SK-N-MC (cell line): ENCODE results near the gene SLC35A3.

Source experiments
- DNase-seq: peaks from one replicate; pipeline ENCODE4 v3.0.0-alpha.2; 2011; ENCODE audit warnings: low read depth, low spot score
- H3K27ac ChIP-seq: fragments of 200-600 bp; sonication (generic); 2 replicates; pipeline ENCODE4 v1.5.1; 2016; ENCODE audit warnings: mixed run types
- H3K36me3 ChIP-seq: fragments of 200-600 bp; sonication (generic); 2 replicates; pipeline ENCODE4 v1.6.1; 2017; ENCODE audit warnings: antibody characterized with exemption, low read length, mixed read lengths; ENCODE audit not compliant: insufficient read depth
- H3K4me3 ChIP-seq: fragments of 200-600 bp; sonication (generic); 2 replicates; pipeline ENCODE4 v1.5.1; 2016
- H3K9ac ChIP-seq: fragments of 200-600 bp; sonication (generic); 2 replicates; pipeline ENCODE4 v1.8.0; 2017; ENCODE audit warnings: mixed run types, mixed read lengths; ENCODE audit not compliant: insufficient read length
- H3K9me3 ChIP-seq: fragments of 200-600 bp; sonication (generic); 2 replicates; pipeline ENCODE4 v1.6.1; 2017; ENCODE audit warnings: low read depth, mild to moderate bottlenecking, antibody characterized with exemption, low read length, moderate library complexity, mixed read lengths
- EZH2 ChIP-seq: fragments of 200-600 bp; sonication (generic); IDR thresholded peaks from one replicate; pipeline ENCODE4 v1.6.1; 2017; ENCODE audit warnings: antibody characterized with exemption
- FOXP2 ChIP-seq: optimal IDR thresholded peaks from 2 replicates; pipeline ENCODE3; 2011; ENCODE audit warnings: mild to moderate bottlenecking, moderate library complexity; ENCODE audit not compliant: insufficient read depth; ENCODE audit errors: extremely low read length, control extremely low read depth
- POLR2AphosphoS5 ChIP-seq: IDR thresholded peaks from 2 replicates; pipeline ENCODE4 v1.6.1; 2012; ENCODE audit warnings: mild to moderate bottlenecking, low read depth, low read length, borderline replicate concordance

SLC35A3 gene

DNA sequence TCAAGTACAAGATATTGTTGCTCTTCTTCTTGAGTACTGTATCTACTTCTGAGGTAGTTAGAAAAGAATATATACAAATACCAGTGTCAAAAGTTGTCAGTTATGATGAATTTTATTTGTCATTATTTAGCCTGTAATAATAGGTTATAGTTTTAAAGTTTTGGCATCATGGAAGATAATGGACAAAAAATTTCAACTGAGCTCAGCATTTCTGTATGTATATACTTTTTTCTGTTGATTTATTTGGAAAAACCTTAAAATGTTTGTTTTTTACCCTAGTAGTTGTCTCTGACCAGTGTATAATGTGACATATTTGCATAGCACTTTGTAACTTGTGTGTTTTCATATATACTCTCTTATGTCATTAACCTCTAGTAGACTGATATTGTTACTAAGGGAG, 11.1 kb downstream of the SLC35A3 start:
- Histone ChIP-seq H3K9ac (no peak overlapping the region), H3K4me3 (no peak overlapping the region), H3K27ac (no peak overlapping the region), H3K36me3 (0 out of 2 replicates have a peak, but pooled peaks cover 6% of the 10 kb centered on the region), H3K9me3 (no peaks in the 10 kb centered on the region)
- TF ChIP-seq FOXP2 (no peak), POLR2AphosphoS5 (no peak), EZH2 (no peak)
- DNase-seq, result no peak

DNA sequence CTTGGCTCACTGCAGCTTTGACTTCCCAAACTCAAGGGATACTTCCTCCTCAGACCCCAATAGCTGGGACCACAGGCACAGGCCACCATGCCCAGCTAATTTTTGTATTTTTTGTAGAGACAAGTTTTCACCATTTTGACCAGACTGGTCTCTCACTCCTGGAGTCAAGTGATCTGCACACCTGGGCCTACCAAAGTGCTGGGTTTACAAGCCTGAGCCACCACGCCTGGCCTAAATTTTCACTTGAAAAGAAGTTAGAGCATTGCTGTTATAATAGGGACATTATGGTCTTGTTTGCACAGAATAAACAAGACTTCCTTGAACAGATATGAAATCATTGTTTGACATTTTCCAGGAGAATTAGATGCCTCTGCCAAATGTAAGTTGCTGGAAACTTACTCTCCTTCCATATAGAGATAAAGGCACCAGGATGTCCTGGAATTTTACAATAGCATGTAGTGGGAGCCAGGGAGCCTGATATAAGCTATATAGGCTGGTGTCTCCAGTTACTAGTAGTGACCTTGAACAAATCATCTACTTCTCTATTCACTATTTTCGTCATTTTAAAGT, 16.9 kb downstream of the SLC35A3 start:
- no peak overlapping the region for H3K27ac ChIP-seq
- H3K9me3 ChIP-seq, result no peaks in the 10 kb centered on the region
- no peak overlapping the region for H3K4me3 ChIP-seq
- no peak for DNase-seq
- TF ChIP-seq FOXP2 (no peak), EZH2 (no peak), POLR2AphosphoS5 (no peak)
- peaks cover 10% of the 10 kb centered on the region; the same call in 1 of the 2 replicates for H3K36me3 ChIP-seq
- no peak overlapping the region for H3K9ac ChIP-seq

DNA sequence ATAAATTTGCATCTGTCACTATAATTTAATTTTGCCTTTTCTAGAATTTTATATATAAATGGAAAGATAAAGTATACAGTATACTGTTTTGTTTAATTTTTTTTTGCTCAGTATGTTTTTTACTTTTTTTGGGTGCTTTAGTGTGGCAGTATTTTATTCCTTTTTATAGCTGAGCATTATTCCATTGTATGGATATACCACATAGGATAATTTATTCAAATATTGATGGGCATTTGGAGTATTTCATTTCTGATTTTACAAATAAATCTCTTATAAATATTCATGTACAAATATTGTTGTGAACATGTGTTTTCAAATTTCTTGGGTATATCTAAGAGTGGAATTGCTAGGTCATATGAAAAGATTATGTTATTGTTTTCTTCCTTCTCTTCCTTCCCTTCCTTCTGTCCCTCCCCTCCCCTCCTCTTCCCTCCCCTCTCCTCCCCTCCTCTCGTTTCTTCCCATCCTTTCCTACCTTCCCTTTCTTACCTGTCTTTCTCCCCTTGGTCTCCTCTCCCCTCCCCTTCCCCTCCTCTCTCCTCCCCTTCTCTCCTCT, 18.5 kb downstream of the SLC35A3 start:
- no peak overlapping the region for H3K9ac ChIP-seq
- no peak for DNase-seq
- no peaks in the 10 kb centered on the region for H3K9me3 ChIP-seq
- TF ChIP-seq EZH2 (no peak), FOXP2 (no peak), POLR2AphosphoS5 (no peak)
- H3K4me3 ChIP-seq, result no peak overlapping the region
- peaks cover 20% of the 10 kb centered on the region for H3K36me3 ChIP-seq
- H3K27ac ChIP-seq, result no peak overlapping the region

DNA sequence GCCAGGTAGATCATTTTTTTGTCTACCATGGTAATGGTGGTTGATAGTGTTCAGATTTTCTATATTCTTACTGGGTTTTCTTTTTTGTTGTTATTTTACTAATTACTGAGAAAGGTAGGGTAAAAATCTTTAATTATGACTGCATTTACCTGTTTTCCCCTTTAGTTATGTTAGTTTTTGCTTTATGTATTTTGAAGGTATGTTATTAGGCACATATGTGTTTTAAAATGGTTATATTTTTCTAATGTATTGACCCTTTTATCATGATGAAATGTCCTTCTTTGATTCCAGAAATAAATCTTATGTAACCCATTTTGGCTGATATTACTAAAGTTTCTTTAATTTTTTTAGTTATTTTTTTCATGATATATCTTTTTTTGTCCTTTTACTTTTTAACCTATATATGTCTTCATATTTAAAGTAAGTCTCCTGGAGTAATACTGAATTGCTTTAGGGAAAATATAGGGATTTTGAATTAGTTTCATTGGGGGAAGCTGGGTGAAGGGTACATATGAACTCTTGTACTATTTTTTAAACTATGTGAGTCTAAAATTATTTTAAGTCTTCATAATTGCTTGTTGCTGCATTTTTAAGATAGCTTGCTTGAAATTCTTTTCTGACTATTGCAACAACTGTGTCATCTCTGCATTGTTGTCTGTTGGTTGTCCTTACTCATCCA, 22.4 kb downstream of the SLC35A3 start:
- no peaks in the 10 kb centered on the region for H3K9me3 ChIP-seq
- DNase-seq, result no peak
- H3K36me3 ChIP-seq, result peaks cover 32% of the 10 kb centered on the region
- no peak for TF ChIP-seq POLR2AphosphoS5
- TF ChIP-seq FOXP2, result no peak
- no peak for TF ChIP-seq EZH2
- H3K27ac ChIP-seq, result no peak overlapping the region
- no peak overlapping the region for H3K4me3 ChIP-seq
- no peak overlapping the region for H3K9ac ChIP-seq

DNA sequence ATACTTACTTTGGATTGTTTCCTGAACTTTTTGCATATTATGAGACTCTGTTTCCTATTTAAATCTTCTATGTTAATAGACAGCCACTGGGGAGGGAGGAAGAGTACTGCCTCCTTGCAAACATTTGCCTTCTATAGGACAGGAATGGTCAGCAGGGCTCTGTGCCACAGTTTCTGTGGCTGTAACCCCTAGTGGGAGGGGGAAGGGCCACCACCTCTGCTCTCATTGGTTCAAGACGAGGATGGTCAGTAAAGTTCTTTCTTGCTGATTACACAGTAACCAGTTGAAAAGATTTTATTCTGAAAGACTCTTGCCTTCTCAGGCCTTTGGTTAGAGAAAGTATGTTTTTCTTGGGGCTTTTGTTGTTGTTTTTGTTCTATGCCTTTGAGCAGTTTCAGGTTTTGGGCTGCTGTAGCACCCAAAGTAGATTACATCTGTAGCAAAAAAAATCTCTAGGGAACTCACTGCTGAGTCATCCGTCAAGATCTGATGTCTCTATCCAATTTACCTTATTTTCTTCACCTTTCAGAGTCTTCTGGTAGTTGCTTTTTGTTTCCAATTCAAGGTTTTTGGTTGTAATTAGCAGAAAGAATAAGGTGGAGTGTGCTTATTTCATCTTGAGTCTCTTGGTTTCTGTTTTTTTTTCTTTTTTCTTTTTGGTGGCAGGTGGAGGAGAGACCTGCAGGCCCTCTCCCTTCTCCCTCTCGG, 23.1 kb downstream of the SLC35A3 start:
- H3K27ac ChIP-seq, result no peak overlapping the region
- TF ChIP-seq FOXP2, result no peak
- TF ChIP-seq EZH2, result no peak
- TF ChIP-seq POLR2AphosphoS5, result no peak
- H3K36me3 ChIP-seq, result peaks cover 36% of the 10 kb centered on the region
- H3K4me3 ChIP-seq, result no peak overlapping the region
- H3K9ac ChIP-seq, result no peak overlapping the region
- no peaks in the 10 kb centered on the region for H3K9me3 ChIP-seq
- DNase-seq, result no peak

DNA sequence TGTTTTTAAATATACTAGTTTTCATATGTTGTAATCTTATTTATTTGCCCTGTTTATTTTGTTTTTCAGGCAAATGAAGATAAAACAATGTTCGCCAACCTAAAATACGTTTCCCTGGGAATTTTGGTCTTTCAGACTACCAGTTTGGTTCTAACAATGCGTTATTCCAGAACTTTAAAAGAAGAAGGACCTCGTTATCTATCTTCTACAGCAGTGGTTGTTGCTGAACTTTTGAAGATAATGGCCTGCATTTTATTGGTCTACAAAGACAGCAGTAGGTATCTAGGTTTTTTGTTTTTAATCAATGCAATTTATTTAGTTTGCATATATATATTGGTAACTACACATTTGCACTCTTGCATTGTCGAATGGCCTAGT, 23.7 kb downstream of the SLC35A3 start:
- TF ChIP-seq POLR2AphosphoS5, result no peak
- Histone ChIP-seq H3K27ac (no peak overlapping the region), H3K9ac (no peak overlapping the region), H3K4me3 (no peak overlapping the region), H3K36me3 (peaks cover 37% of the 10 kb centered on the region), H3K9me3 (no peaks in the 10 kb centered on the region)
- DNase-seq, result no peak

DNA sequence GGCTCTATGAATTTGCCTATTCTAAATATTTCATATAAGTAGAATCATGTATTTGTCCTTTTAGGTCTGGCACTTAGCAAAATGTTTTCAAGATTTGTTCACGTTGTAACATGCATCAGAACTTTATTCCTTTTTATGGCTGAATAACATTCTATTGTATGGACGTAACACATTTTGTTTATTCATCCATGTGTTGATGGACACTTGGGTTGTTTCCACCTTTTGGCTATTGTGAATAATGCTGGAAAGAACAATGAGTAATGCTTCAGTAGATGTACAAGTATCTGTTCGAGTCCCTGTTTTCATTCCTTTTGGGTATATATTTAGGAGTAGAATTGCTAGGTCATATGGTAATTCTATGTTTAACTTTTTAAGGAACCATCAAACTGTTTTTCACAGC, 24.7 kb downstream of the SLC35A3 start:
- peaks cover 37% of the 10 kb centered on the region for H3K36me3 ChIP-seq
- no peak overlapping the region for H3K27ac ChIP-seq
- H3K4me3 ChIP-seq, result no peak overlapping the region
- no peak overlapping the region for H3K9ac ChIP-seq
- DNase-seq, result no peak
- H3K9me3 ChIP-seq, result no peaks in the 10 kb centered on the region
- TF ChIP-seq POLR2AphosphoS5 (no peak), FOXP2 (no peak), EZH2 (no peak)

DNA sequence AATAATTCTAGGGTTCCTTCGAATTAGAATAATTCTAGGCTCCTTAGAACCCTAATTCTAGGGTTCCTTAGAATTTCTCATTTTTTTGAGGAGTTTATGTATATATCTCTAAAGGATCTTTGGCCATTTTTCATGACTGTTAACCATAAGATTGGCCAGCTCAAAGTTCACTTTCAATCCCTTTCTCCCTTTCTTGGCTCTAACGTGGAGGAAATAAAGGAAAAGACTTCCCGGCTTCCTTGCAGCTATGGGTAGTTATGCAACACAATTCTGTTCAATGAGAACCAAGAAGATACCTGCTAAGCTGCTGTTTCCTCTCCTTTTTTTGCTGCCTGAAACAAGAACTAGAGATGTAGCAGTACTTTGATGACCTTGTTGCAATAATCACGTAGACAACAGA, 27.2 kb downstream of the SLC35A3 start:
- TF ChIP-seq EZH2, result no peak
- no peak for TF ChIP-seq POLR2AphosphoS5
- TF ChIP-seq FOXP2, result no peak
- Histone ChIP-seq H3K9me3 (no peaks in the 10 kb centered on the region), H3K9ac (no peak overlapping the region), H3K36me3 (peaks cover 33% of the 10 kb centered on the region), H3K4me3 (no peak overlapping the region), H3K27ac (no peak overlapping the region)
- no peak for DNase-seq
